HL-60/S4 (cell line): ENCODE results near the gene UQCRH.
"Not testable (repeated sequence)": the region's sequence is repeated elsewhere in the genome, so short reads cannot be mapped to it uniquely, and the experiment has no call there.

Experiments
- in situ Hi-C: fragments of 300-500 bp; cut with MboI; formaldehyde crosslinking; loops from 2 replicates; pipeline ENCODE4 v1.14.3; 2022; ENCODE audit warnings: low sequenced_read_pairs

UQCRH gene

DNA sequence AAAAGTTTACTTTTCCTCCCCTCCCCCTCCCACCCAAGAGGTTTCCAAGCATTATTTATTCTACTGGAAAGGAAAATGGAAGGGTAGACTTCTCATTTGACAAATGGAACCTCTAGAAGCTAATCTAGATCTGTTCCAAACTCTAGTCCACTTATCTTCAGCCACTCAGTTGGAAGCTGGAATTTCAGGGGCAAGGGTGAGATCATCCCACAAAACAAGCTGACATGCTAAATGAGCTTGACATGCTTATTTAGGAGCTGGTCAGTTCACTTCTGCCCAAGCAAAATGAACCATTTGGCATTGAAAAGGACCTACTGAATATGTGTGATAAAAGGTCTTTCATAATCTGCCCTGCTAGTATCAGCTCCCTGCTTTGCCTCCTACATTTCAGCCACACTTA, 5.1 kb upstream of the UQCRH start:
- in situ Hi-C loops = no loop called here

DNA sequence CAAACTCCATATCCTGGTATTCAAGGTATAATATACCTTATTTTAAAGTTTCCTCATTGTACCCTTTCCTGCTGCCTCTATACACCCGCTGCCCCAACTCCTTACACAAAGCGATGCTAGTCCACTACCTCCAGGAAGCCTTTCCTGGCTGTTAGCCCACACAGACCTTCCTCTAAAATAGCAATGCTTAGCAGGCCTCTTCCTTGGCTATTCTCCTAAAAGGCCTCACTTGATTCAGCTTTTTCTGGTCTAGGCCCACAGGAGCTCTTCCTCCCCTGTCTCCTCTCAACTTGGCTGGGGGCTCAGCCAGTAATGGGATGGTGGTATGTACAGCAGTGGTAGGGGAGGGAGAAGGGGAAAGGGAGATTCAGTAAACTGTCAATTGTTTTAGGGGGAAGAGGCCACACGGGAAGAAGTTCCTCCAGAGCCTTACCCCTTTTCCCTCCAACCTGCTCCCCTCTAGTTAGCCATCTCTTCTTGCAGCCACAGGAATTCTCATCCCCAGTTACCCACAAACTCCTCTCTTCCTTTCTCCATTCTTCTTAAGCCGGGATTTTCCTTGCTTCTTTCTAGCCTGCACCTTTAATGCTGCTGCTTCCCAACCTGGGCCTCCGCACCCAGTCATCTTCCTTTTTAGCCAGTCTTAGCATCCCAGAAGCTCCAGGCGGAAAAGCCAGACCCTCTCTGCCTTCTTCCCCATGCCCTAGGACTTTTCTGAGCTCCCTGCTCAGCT, 2.7 kb upstream of the UQCRH start:
- in situ Hi-C loops = no loop called here

DNA sequence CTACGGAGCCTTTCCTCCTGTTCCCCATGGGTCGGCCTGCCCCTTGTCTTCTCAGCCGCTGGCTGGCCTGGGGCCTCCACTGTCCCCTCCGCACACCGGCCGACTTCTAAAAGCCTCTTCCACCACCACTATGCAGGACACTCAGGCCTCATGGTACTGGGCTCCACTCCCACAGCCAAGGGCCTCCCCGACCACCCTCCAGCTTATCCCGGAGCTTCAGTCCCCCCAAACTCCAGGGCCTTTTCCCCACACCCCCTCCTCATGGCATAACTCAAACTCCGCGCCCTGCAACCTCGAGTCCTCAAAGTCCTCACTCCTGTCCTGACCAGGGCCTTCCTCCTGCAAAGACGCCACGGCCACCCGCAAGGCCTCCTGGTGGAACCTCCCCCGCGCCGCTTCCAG, 2.1 kb upstream of the UQCRH start:
- in situ Hi-C loops = no loop called here

DNA sequence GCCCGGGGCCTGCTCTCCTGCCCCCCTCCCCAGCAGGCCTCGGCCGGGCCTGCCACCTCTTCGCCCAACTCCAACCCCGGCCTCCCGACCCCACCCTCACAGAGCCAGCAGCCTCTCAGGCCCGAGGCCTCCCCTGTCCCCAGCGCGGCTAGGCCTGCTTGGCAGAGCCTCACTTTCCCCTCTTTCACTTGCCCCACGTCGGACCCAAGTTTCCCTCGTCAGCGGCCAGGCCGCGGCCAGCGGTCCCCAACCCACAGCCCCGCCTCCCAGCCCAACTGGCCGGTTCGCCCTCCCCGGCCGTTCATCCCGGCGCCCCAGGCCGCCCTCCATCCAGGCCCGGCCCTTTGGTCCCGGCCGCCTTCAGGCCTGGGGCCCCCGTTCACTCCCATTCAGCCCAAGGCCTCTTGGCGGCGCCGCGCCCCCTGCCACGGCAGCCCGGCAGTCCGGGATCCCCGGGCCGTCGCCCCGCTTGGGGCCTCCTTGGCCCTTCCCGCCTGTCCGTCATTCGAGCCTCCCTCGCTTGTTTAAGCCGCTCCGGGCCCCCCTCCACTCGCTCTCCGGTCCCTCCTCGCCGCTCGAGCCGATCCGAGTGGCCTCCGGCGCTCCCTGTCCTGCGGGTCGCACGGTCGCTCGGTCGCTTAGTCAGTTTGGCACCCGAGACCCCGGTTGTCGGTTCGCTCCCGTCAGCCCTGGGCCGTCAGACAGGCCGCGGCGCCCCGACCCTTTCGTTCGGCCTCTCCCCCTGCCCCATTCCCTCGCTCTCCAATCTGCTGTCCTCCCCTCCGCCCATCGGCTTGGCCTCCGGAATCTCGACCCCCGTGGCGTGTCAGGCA, 1.5 kb upstream of the UQCRH start:
- in situ Hi-C loops = no loop called here

DNA sequence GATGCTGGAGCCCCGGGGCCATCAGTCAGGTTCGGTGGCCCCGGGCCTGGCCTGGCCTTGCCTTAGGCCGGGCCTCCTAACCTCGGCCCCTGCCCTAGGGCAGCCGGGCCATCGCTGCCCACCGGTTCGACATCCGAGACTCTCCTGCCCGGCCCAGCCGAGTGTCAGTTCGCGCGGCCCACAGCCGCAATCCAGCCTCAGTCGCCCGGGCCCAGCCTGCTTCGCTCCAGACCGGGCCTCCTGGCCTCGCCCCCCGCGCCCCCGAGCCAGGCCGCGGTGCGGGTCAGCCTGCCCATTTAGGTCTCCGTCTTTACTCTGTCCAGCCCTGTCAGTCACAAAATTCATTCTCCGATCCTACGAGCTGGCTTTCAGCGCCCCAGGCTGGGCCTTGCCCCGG, 859 bp upstream of the UQCRH start:
- in situ Hi-C loops = no loop called here

DNA sequence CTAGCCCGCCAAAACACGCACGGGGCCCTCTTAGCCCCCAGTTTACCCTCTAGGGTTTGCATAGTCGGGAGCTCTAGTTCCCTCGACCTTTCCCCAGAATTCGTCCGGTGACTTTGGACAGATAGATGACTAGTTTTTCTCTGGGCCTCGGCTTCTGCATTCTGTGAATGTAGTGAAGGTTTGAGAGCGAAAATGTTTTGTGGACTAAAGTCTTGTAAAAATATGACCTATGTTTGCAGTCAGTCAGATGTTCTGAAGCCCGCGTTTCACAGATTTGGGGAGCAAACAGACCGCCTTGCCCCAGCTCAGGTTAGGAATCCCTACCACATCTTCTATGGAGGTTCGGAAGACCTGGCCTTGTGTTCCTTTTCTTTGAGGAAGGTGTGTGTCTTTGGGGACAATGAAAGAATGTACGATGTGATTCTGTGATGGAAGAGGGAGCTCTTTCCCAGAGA, 401 bp downstream of the UQCRH start:
- in situ Hi-C loops = no loop called here

DNA sequence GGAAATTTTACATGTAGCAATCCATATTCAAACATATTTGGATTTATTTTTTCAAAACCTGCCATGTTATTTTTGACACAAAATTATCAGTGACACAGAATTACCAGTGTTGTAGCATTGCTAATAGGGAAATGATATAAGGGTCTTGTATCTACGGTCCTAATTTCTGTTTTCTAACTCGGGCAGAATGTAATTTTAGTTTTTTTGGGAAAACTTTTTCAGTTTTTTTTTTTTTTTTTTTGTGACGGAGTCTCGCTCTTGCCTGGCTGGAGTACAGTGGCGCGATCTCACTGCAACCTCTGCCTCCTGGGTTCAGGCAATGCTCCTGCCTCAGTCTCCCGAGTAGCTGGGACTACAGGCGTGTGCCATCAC, 2.6 kb downstream of the UQCRH start:
- in situ Hi-C loops = no loop called here

DNA sequence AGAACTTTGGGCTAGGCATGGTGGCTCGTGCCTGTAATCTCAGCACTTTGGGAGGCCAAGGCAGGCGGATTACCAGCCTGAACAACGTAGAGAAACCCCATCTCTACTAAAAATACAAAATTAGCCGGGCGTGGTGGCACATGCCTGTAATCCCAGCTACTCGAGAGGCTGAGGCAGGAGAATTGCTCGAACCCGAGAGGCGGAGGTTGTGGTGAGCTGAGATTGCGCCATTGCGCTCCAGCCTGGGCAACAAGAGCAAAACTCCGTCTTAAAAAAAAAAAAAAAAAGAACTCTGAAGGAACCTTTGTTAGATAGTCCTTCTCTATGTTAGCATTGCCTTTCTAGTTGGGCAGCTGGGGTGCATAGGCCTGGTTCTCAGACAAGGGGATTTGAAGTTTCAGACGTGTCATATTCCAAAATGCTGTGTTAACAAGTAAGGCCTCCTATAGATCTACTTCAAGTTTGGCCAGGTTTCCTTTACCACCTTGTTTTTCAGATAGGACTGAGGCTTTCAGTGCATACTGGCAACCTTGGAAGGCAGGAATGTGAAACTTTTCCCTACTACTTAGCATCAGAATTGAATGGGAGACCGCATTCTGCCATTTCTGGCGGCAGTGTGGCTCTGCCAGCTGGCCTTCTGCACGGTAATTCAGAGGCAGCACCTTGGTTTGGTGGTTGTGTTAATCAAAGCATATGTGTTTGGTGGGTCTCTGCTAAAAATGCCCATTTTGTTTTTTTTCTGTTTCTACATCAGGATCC, 6.1 kb downstream of the UQCRH start:
- in situ Hi-C loops = no loop called here

DNA sequence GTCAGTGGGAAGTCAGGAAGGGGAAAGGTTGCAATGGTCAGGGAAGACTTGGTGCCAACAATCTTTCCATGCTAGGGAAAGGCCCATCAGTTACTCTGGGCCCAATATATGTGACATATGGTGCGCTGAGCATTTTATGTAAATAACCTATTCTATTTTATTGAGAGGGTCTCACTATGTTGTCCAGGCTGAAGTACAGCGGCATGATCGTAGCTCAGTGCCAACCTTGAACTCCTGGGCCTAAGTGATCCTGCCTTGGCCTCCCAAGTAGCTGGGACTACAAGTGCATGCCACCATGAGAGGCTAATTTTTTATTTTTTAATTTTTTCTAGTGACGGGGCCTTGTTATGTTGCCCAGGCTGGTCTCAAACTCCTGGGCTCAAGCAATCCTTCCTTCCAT, 6.8 kb downstream of the UQCRH start:
- in situ Hi-C loops = no loop called here

DNA sequence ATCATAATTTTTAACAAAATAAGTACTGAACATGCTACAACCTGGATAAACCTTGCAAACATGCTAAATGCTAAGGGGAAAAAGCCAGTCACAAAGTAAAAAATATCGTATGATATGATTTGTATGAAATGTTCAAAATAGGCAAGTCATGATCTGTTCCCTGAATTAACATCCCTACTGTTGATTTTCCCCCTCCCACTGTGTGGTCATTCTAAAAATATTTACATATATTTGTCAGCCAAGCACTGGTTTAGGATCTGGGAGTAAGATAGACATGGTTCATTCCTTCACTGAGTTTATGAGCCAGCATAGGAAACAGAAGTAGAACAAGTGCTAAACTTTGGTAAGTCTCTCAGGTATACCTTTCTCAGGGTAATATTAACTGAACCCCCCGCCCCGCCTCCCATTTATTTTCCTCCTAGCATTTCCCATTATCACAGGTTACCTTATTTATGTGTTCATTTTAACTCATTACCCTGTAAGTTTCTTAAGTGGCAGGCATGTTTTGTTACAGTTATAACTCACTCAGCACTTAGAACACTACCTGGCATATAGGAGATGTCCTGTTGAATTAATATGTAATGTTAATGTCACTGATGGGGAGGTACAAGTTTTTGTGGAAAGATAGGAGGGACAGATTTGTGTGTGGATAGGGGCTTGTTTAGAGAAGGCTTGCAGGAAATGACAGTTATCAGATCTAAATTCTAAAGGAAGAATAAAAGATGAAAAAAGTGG, 12.3 kb downstream of the UQCRH start:
- in situ Hi-C loops = no loop called here

DNA sequence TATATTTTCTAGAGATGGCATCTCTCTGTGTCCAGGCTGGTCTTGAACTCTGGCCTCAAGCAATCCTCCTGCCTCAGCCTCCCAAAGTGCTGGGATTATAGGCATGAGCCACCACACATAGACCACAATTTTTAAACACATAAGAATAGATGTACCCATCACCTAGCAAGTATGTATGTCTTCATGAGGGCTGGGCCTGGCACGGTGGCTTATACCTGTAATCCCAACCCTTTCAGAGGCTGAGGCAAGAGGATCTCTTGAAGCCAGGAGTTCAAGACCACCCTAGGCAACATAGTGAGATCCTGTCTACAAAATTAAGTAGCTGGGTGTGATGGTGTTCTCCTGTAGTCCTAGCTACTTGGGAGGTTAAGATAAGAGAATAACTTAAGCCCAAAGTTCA, 13.8 kb downstream of the UQCRH start:
- in situ Hi-C loops = no loop called here

DNA sequence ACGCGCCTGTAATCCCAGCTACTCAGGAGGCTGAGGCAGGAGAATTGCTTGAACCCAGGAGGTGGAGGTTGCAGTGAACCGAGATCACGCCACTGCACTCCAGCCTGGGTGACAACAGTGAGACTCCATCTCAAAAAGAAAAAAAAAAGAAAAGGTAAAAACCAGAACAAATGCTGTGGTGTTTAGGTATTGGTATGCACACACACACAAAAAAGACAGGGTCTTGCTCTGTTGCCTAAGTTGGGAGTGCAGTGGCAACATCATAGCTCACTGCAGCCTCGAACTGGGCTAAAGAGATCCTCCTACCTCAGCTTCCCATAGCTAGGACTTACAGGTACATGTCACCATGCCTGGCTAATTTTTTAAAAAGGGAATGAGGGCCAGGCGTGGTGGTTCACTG, 15.8 kb downstream of the UQCRH start:
- in situ Hi-C loops = not testable (repeated sequence)

DNA sequence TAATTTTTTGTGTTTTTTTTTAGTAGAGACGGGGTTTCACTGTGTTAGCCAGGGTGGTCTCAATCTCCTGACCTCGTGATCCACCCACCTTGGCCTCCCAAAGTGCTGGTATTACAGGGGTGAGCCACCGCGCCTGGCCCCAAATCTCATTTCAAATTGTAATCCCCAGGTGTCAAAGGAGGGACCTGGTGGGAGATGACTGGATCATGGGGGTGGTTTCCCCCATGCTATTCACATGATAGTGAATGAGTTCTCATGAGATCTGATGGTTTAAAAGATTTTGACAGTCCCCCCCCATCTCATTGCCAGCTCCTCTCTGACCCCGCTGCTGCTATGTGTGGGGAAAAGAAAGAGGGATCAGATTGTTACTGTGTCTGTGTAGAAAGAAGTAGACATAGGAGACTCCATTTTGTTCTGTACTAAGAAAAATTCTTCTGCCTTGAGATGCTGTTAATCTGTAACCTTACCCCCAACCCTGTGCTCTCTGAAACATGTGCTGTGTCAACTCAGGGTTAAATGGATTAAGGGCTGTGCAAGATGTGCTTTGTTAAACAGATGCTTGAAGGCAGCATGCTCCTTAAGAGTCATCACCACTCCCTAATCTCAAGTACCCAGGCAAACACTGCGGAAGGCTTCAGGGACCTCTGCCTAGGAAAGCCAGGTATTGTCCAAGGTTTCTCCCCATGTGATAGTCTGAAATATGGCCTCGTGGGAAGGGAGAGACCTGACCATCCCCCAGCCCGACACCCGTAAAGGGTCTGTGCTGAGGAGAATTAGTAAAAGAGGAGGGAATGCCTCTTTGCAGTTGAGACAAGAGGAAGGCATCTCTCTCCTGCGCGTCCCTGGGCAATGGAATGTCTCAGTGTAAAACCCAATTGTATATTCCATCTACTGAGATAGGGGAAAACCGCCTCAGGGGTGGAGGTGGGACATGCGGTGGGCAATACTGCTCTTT, 16.7 kb downstream of the UQCRH start:
- in situ Hi-C loops = not testable (repeated sequence)

DNA sequence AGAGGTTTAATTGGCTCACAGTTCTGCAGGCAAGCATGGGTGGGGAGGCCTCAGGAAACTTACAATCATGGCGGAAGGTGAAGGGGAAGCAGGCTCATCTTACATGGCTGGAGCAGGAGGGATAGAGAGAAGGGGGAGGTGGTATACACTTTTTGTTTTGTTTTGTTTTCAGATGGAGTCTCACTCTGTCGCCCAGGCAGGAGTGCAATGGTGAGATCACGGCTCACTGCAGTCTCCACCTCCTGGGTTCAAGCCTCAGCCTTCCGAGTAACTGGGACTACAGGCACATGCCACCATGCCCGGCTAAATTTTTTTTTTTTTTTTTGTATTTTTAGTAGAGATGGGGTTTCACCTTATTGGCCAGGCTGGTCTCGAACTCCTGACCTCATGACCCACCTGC, 18.7 kb downstream of the UQCRH start:
- in situ Hi-C loops = not testable (repeated sequence)

DNA sequence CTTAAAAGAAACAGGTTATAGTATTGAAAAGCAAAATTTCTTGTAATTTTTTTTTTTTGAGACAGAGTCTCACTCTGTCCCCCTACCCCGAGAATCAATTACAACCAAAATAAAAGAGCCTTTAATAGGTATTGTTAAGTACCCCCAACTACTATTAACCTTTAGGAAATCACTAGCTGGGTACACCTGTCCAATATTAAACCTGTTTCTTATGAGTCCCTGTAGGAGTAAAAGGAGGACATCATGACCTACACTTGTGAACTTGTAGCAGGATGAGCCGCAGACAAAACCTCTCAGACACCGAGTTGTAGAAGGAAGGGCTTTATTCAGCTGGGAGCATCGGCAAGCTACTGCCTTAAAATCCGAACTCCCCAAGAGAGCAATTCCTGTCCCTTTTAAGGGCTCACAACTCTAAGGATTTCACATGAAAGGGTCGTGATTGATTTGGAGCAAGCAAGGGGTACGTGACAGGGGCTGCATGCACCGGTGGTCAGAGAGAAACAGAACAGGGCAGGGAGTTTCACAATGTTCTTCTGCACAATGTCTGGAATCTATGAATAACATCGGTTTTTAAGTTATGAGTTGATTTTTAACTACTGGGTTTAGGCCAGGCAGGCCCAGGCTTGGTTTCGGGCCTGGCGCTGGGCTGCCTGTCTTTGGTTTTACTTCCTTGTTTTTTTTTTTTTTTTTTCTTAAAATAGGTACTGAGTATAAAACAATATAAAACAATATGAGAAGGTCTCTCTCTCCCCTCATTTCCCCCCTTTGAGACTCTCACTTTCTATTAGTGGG, 22.0 kb downstream of the UQCRH start:
- in situ Hi-C loops = not testable (repeated sequence)

DNA sequence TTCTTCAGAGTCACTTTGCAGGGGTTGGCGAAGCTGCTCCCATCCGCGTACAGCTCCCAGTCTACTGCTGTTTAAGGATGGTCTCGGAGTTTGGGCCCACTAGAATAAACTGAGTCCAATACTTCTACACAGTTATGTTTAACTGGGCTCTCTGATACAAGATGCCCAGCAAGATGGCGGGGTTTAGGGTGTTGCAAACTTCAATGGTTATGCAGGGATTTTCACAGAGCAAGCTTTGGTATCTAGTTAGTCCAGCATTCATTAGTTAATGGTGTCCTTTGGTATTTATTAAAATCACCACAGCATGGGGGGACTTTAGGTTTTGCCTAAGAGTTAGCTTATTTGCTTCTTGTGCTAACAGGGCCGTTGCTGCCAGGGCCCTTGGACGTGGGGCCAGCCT, 24.7 kb downstream of the UQCRH start:
- in situ Hi-C loops = not testable (repeated sequence)

DNA sequence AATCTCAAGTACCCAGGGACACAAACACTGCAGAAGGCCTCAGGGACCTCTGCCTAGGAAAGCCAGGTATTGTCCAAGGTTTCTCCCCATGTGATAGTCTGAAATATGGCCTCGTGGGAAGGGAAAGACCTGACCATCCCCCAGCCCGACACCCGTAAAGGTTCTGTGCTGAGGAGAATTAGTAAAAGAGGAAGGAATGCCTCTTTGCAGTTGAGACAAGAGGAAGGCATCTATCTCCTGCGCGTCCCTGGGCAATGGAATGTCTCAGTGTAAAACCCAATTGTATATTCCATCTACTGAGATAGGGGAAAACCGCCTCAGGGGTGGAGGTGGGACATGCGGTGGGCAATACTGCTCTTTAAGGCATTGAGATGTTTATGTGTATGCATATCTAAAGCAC, 26.3 kb downstream of the UQCRH start:
- in situ Hi-C loops = not testable (repeated sequence)

DNA sequence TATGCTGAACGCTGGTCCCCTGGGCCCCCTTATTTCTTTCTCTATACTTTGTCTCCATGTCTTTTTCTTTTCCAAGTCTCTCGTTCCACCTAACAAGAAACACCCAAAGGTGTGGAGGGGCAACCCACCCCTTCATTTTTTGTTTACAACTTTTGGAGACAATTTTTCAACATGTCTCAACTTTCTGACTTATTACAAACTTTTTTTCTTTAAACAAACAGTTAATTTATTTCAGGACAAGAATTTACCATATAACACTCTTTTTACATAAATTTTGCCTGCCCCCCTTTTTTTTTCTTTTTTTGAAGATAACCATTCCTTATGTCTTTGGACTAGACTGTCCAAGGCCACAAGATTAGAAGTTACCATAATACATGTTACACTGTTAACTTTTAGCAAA, 26.9 kb downstream of the UQCRH start:
- in situ Hi-C loops = not testable (repeated sequence)
